Stimulated activated CD8-positive, alpha-beta memory T cell treated with anti-CD3 and anti-CD28 coated beads, Interleukin-4, amount 100 ng/mL, for 48 hours (primary cell): Measurements from ENCODE around the gene PPP2R5B.

Experiments used
- DNase-seq: peaks from one replicate; pipeline ENCODE4 v3.0.0-alpha.2; 2020

Gene PPP2R5B

DNA sequence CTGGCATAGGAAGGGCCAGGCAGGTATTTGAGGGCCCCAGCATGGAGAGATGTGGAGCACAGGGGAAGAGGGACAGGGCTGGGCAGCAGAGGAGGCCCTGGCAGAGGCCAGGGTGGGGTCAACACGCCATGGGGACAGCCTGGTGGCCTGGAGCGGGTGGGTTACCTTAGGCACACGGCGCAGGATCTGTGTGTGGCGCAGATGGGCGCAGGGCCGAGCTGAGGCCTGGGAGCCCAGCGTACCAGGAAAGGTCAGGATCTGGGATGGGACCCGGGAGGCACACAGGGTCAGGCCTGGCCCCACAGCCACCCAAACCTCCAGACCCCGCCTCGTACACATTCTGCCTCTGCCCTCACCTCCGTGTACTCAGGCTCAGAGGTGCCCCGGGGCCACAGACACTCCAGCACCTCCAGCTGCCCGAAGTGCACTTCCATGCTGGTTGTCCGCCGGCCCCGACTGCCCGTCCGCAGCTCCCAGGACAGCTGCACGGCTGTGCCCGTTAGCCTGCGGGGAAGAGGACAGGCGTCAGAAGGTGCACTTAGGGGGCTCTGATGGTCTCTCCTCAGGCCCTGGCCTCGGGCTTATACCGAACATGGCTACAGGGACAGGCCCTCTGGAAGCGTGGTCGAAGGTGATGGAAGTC lies 13.9 kb upstream of the PPP2R5B start:
- no peak for DNase-seq

DNA sequence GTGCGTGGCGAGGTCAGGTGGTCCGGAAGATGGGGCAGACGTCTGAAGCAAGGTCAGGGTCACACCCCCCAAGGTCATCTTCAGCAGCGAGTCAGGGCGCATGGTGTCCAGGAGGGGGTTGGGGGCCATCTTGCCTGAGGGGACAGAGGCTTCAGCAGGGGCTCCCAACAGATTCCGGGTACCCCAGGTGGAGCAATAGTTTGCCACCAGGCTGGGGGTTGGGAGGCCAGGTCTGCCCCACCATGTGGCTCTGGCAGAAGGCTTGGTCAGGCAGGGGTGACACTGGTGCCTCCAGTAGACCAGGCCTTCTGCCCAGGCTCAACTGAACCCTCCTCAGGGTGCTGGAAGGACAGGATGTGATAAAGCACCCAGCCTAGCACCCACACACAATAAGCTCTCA lies 13.3 kb upstream of the PPP2R5B start:
- no peak for DNase-seq

- DNase-seq, result no peak
Observed at GRCh38 chr11:64911689-64912088, 12.8 kb upstream of the PPP2R5B start.

DNA sequence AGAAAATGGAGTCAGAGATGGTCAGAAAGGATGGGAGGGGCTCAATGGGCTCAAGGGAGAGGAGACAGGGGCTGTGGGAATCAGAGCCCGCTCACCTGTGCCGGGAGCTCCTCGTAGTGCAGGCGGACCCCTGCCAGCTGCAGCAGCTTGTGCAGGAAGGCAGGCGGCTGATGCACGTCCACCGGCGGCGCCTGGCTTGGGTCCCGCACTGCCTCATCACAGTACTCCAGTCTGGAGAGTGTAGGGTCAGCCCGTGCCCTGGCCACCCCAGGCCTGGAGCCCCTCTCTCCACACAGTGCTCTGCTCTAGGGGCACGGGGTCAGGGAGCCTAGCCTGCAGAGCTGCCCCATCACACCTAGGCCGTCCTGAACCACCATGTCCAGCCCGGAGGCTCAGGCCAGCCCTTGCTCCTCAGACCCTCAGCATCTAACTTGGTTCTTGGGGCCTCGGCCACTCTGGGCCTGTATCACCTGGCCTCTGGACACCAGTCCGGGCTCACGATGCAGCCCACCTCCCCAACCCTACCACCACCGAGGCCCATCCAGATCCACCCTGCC lies 11.2 kb upstream of the PPP2R5B start:
- no peak for DNase-seq

GRCh38 chr11:64914123-64914522 lies 10.4 kb upstream of the PPP2R5B start:
- no peak for DNase-seq

GRCh38 chr11:64915376-64915887 lies 9.1 kb upstream of the PPP2R5B start:
- DNase-seq, result no peak

GRCh38 chr11:64916040-64916774 lies 8.3 kb upstream of the PPP2R5B start:
- peak; percentile 56 for DNase-seq

GRCh38 chr11:64916775-64917662 lies 7.5 kb upstream of the PPP2R5B start, which contains the start of gene ATG2A:
Gene ATG2A (minus strand): TSS chr11:64917209. CDS start chr11:64917135, 74 bp downstream.
- peak; percentile 99 for DNase-seq

DNA sequence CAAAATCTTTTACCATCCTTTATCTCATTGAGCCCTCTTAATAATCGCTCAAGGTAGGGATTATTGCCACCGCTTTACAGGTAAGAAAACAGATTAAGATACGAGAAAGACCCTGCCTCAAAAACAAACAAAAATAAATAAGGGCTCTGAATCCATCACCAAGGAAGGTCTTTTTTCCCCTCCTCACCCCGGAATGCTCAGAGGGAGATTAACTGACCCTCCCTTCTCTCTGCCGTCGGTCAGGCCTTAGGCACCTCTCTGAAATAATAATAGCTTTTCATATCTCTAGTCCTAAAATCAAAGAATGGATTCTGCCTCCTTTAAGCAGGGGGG lies 6.9 kb upstream of the PPP2R5B start:
- no peak for DNase-seq

DNA sequence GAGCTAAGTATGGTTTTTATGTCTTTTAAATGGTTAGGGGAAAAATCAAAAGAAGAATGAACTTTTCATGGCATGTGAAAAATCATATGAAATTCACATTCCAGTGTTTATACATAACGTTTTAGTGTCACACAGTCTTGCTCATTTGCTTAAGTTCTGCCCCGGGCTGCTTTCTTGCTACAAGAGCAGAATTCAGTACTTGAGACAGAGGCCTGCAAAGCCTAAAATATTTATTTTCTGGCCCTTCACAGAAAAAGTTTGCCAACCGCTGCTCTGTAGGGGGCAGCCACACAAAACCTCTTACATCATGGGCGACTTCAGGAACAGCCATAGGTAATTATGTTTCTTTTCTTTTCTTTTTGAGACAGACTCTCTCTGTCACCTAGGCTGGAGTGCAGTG lies 6.5 kb upstream of the PPP2R5B start:
- DNase-seq, result no peak

- no peak for DNase-seq
Observed at GRCh38 chr11:64919627-64920026, 4.9 kb upstream of the PPP2R5B start.

DNA sequence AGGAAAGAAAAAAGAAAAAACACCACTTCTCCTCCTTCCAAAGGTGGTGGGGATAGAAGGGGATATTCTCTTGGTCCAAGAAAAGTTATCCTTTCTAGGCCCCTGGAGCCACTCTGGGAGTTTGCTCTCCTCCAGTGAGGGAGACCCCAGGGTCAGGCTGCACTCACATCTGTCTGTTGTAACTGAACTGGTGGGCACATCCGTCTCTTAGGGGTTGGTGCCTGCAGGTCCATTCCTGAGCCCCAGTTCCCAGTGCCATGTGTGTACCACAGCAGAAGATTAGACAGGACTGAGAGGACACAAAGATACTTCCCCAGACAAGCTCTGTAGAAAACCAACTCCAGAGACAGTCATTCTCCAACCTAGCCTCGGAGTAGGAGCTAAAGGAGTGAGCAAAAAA lies 4.4 kb upstream of the PPP2R5B start:
- no peak for DNase-seq

- no peak for DNase-seq
Observed at GRCh38 chr11:64921384-64921783, 3.1 kb upstream of the PPP2R5B start.

- DNase-seq, result no peak
Observed at GRCh38 chr11:64923151-64923661, 1.3 kb upstream of the PPP2R5B start.

DNA sequence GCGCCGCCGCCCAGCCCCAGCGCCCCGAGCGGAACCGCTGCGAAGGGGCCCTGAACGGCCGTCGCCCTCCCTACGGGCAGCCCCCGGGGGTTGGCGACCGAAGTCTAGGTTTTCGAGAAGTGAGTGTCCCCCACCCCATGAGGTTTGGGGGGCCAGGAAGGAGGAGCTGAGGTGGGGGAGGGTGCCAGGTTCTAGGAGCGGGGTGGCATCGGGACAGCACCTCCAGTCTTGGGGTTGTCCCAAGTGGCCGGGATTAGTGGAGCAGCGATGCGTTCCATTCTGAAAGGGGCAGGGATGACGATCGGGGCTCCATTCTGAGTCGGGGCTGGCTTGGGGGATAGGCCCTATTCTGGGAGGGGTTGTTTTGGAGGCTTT lies 408 bp downstream of the PPP2R5B start:
- DNase-seq, result peak; percentile 40

GRCh38 chr11:64925536-64926436 lies 1.3 kb downstream of the PPP2R5B start:
- DNase-seq, result no peak

GRCh38 chr11:64926689-64927088 lies 2.2 kb downstream of the PPP2R5B start:
- DNase-seq, result no peak

DNA sequence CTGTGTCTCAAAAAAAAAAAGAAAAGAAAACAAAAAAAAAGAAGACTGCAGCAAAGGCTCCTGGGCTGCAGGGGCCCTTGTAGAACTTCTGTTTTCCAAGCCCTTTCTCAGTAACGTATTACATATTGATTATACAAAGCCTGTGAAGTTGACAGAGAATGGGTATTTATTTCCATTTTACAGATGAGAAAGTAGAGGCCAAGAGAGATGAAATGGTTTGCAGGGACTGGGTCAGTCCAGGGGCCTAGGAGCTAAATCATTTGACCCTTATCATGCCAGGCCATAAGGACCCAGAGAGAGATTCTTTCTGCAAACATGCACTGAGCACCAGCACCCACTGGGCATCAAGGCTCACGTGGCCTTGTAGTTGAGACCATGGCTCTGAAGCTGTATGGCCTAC lies 4.5 kb downstream of the PPP2R5B start:
- no peak for DNase-seq

GRCh38 chr11:64929625-64930024 lies 5.1 kb downstream of the PPP2R5B start:
- DNase-seq, result no peak

DNA sequence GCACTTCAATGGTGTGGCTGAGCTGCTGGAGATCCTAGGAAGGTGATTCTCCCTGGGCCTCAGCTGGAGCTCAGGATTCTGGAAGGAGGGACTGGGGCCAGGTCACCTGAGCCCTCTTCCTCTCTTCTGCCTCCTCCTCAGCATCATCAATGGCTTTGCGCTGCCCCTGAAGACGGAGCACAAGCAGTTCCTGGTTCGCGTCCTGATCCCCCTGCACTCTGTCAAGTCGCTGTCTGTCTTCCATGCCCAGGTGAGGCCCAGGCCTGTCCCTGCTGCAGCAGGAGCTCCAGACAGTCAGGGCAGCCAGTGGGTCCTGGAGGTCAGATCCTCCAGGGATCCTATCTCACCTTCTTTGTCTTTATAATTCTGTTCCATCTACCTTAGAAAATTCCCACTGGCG lies 5.9 kb downstream of the PPP2R5B start:
- no peak for DNase-seq

DNA sequence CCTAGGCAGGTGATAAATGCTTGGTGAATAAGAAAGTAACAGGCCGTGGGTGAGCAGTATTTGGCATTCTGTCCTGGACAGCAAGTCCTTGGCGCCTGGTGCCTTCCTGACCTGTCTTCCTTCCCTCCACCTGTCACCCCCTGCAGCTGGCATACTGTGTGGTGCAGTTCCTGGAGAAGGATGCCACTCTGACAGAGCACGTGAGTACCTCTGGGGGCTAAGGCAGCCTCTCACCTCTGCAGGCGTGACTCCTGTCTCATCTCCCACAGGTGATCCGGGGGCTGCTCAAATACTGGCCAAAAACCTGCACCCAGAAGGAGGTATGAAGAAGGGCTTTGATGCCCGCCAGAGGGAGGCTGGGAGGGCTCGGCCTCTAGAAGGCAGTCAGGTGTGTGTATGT lies 6.8 kb downstream of the PPP2R5B start:
- no peak for DNase-seq

DNA sequence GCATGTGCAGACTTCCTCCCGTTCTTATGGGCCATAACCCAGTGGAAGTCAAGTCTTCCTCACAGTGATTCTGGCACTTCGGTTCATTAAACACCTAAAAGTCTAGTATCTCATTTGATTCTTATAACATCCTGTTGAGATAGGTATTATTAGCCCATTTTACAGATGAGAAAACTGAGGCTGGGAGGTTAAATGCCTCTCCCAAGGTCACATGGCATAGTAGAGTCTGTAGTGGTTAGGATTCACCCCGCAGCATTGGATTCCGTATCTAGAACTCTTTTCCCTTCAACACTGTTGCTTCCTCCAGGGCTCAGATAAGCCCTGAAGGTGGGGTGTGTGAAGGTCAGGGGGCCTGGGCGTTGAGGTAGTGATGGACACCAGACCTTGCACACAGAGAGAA lies 7.8 kb downstream of the PPP2R5B start:
- no peak for DNase-seq
